NCI-H510A (cell line): Measurements from ENCODE around the gene TREX2.

Source experiments
- DNase-seq: peaks from one replicate; lab custom pipeline; 2025; lab: John Stamatoyannopoulos, UW

TREX2 gene

DNA sequence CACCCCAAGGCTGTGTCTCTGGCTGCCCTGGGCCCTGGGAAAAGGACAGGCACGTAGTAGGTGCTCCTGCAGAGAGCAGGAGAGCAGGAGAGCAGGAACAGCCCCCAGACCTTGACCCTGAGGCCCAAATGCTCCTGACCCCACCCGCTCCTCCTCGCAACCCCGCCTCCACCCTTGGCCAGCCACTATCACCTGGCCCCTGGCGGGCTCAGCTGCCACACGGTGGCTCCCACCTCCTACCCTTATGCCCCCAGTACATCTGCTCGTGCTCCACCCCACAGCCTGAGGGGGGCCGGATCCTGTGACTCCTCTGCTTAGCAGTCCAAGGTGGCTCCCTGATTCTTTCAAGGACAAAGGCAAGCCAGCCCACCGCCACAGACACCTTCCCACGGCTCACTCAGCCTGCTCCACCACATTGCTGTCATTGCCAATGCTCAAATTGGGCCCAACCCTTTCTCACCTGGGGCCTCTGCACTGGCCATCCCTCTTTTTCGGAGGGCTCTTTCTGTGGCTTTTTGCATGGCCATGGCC is 30.0 kb upstream of the TREX2 start:
- no peak for DNase-seq

DNA sequence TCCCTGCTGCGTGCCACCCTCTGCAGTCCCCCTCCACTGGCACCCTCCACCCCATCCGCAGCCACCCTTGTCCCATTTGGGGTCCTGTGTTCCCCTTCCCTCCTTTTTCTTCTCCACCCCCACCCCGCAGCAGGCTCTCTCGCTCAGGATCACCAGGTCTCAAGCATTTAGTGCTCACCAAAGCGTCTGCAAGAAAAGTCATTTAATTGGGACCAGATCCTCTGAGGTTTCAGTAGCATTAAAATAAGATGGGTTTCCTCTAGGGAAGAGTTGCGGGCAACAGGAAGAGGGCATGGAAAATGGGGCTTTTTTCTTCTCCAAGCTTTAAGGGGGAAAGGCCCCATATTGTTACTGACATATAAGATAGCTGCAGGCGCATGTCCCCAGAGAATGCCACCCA is 29.4 kb upstream of the TREX2 start:
- no peak for DNase-seq

DNA sequence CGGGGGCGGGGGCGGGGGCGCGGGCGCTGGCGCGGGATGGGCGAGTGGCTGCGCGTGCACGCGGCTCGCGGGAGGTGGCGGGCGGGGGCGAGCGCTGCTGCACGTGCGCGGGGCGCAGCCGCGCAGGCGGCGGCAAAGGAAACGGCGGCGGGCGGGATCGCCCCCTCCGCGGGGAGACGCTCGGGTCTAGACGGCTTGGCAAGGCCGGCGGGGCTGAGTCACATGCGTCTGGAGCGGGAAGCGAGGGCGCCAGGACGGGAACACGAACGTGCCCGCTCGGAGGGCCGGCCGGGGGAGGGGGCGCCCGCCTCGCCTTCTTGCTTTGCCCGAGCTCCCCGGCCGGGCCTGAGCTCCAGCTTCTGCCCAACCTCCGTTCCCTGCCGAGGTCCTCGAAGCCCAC is 28.9 kb upstream of the TREX2 start:
- no peak for DNase-seq

DNA sequence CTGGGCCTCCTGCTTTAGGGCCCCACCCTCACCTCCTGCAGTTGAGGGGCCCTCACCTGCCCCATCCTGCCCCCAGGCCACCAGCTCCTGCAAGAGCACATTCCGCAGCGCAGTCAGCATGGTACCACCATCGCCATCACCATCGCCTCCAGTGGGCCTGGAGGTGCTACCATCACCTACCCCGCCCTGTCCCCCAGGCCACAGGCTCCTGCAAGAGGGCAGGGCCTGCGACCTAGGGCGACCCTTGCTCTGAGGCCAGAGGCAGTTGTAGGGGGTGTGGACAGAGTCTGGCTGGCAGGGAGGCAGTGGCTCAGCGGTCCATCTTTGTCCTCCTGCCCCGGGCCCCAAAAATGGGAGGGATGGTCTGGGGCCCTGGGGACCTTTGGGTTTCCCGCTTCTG is 28.4 kb upstream of the TREX2 start:
- DNase-seq: no peak

DNA sequence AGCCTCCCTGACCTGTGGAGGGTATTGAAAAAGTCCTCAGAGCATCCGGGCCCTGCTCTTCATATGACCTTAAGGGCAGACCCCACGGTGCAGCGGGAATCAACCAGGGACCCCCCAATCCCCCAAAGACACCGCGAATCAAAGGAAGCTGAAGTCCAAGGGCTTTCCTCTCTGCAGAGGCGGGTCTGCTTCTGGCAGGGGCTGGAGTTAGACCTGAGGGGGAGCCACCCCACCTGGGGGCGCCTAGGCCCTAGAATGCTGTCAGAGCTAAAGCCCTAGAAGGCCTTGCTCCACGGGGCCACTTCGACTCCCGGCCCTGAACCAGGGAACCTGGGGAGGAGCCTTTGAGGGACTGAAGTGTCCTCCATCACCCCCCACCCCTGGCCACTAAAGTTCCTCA is 27.3 kb upstream of the TREX2 start:
- DNase-seq: no peak

DNA sequence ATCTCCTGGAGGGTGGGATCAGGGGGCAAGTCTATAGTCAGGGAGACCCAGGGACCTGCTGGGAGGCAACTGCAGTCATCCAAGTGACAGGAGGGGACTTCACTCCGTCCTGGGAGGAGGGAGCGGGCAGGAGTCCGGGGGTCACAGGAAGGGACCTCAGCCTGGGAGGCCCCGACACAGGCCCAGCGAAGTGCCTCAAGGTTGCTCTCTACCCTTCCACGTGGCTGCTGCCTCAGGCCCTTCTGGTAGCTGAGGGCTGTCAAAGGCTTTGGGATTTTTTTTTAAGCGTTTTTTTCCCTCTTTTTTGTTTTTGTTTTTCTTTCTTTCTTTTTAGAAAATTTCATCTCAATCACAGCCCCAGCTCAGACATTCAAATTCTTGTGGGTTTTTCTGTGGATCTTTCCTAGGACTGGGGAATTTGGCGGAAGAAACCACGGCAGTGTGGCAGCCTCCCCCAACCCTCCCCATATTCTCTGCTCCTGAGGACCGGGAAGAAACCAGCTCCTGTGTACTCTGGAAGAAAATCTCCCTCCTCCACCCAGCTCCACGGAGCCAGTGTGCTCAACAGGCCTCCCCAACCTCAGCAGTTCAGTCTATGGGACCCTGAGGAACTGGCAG is 25.9 kb upstream of the TREX2 start:
- DNase-seq: no peak

DNA sequence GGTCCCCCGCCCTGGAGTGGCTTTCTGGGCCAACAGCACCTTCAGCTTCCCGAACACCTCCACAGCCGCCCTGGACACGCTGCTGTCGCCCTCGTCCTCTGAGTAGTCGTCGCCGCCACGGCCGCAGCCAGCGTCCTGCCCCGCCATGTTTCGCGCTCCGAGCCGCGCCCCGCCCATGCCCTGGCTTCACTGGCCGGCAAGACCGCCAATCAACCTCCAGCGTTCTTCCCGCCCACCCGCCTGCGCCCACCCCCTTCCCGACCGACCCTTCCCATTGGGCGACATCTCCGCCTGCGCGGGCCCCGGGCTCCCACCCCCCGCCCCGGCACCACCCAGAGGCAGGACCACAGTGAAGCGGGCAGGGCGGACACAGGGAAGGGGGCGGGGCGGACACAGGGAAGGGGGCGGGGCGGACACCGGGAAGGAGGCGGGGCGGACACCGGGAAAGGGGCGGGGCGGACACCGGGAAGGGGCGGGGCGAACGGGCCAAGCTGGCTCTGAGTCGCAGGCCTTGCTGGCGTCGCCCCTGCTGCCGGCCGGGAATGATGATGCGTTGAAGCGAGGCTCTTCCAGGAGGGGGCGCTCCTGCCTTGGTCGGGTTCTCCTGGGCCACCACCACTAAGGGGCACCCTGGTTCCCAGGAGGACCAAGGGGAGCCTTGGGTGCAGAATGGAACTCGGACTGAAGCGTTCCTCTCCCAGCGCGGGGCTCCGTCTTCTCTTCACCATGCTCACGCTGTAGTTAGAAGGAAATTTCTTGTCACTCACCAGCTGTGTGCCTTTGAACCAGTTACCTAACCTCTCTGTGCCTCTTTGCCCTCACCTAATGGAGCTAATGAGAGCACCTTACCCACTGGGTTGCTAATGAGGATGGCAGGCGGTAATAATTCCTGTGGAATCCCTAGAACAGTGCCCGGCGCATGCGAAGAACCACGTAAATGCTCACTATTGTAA is 24.8 kb upstream of the TREX2 start, which contains the start of gene HAUS7:
TSS of gene HAUS7 (minus strand) at position 166 of the 953 bp plus-strand sequence. CDS start at position 147, 19 bp downstream.
- DNase-seq: peak; percentile 58

DNA sequence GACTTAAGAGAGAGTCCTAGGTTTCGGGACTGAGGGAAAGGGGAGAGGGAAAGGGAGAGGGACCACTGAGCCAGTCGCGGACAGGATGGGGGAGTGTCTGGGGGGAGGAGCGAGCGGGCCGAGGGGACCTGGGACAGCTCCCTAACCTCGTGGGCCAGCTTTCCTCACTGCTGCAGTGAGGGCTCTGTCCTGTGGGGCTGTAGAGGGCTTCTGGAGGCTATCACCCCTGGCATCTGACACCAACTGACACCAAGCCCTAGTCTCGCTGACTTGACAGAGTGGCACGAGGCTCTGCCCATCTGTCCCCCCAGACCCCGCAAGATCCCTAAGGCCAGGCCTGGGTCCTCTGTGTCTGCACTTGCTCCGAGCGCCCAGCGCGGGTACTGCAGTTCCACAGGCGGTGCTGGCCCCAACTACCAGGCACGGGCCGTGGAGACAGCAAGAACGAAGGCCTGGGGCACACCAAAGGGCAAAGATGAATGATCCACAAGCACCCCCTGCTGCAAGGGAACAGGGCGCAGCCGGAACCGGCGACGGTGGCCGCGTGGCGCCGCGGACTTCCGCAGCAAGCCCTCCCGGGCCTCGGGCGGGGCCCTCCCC is 24.1 kb upstream of the TREX2 start:
- DNase-seq: peak; percentile 7

DNA sequence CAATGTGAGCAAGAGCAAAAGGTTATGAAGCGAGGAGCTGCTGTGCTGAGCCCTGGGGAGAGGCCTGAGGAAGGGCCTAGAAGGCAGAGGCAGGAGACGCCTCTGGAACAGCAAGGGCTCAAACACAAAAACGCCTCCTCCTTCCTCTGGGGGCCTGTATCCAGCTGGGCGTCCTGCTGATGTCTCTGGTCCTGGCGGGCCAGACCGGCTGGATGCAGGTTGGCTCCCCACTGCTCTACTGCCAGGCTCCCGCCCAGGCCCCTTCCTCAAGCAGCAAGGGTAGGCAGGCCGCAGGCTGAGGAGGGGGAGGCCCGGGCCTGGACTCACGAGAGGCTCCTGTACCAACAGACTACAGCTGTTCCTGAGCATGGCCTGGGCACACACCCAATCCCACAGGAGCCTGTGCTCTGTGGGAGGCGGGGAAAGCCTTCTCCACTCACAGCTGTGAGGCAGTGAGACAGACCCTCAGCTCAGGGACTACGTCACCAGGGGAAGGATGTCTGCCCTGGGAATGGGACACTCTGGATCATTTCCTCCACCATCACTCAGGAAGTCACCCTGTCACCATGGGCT is 22.2 kb upstream of the TREX2 start:
- DNase-seq: no peak

DNA sequence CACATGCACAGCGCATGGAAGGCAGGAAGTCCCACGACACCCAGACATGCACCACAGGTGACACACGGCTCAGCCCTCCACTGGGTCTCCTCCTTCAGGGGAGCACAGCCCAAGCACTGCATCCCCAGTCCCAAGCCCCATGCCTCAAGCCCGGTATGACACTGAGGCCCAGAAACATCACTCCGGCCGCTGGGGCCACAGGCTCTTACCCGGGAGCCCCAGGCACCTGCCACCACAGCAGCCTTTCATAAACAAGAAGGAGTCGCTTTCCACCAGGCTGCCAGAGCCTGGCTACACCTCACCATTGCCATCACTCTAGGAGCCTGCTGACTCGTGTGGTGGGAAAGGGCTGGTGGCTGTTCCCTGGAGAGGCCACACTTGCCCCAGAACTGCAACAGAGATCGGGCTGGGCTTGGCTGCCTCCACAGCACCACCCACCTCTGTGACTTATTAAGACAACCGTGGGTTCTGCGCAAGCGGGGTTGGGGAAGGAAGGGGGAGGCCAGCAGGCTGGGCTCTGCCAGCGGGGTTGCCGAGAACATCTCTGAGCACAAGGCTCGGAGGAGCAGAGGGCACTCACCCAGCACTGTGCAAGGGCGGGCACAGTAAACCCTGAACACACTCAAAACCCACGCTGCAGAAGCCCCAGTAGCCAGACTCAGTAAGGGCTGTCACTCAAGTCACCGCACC is 20.0 kb upstream of the TREX2 start:
- DNase-seq: no peak

DNA sequence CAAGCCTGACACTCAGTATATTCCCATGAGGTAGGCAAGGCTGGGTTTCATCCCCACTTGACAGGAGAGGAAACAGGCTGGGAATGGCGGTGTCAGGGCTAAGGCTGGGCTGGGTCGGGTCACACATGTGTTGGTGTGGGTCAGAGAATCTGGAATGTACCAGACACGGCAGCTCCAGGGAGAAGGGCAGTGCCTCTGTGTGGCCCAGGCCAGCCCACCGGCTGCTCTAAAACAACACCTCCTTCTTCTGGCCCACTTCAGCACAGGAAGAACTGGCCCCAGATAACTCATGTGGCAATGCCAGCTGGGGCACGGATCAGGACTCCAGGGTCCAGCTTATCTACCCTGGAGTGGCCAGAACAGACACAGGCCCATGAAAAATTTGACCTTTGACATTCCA is 18.3 kb upstream of the TREX2 start:
- no peak for DNase-seq

DNA sequence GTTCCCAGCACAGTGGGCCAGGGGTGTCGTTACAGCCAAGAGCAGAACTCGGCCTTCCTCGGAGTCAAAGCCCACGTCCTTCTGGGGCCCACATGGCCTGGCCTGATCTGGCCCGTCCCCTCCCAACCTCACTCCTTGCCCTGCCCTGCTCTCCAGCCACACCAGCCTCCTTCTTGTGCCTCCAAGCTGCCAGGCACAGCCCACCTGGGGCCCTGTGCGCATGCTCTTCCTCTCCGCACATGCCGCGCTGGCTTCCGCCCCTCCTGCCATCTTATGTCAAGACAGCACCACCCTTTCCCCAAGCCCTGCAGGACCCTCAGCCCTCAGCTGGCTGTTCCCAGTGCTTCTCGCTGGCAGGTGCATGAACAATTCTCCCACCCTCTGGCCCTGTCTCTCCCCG is 17.7 kb upstream of the TREX2 start:
- no peak for DNase-seq

DNA sequence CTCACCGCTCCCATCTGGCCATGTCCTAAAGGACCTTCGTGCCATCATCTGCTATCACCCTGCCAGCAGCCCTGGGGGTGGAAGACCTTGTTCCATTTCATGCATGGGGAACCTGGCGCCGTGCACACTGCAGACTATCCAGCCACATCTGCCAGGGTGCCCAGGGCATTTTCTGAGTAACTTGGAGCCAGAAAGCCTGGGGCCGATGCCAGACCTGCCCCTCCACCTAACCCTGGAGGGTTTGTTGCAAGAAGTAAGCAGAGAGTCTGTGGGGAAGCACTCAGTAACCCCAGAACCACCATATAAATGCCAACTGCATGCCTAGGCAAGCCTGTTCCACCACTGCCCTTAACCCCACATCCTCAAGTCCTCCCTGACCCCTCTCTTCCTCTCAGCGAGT is 17.2 kb upstream of the TREX2 start:
- DNase-seq: no peak

DNA sequence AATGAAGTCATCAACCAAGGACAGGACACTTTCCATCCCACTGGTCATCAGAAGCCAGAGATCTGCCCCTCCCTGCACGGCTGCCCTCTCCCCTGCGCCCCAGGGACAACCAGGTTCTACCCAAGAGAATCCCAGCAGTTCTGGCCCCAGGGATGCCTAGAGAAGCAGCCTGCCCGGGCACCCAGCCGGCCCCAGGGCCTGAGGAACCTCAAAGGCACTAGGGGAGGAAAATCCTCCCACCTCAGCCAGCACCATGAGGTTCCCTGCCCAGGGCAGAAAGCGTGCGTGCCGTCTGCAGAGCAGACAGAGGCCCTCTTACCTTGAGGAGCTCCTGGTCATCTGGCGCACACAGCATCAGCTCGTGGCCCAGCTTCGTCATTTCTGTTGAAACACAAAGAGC is 16.4 kb upstream of the TREX2 start:
- no peak for DNase-seq

DNA sequence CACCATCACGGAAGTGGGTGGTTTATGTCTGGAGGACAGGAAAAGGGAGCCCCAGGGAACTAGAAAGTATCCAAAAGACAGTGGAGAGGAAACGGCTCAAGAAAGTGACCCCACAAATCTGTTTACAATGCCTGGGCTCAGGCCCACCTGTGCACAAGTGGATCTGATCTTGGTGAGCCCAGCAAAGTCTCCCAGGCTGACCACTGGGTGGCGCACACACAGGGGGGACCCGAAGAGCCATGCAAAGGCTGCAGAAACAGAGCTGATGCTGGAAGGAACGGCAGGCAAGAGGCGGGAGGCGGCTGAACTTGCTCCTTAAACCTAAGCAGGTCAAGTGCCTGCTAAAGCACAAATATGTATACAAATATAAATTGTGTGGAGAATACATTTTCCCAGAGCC is 15.0 kb upstream of the TREX2 start:
- no peak for DNase-seq

DNA sequence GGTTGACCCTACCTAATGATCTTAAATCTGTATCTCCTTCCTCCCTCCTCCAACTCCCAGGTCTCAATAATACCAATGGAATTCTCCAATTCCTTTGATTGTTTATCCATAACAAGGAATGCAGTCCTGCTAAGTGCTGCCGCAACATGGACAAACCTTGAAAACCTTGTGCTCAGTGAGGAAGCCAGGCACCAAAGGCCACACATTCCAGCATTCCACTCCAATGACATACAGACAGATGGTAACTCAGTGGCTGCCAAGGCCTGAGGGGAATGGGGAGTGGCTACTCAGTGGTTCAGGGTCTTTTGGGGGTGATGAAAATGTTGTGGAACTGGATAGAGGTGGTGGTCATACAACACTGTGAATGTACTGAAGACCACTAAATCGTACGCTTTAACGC is 14.1 kb upstream of the TREX2 start:
- DNase-seq: no peak

DNA sequence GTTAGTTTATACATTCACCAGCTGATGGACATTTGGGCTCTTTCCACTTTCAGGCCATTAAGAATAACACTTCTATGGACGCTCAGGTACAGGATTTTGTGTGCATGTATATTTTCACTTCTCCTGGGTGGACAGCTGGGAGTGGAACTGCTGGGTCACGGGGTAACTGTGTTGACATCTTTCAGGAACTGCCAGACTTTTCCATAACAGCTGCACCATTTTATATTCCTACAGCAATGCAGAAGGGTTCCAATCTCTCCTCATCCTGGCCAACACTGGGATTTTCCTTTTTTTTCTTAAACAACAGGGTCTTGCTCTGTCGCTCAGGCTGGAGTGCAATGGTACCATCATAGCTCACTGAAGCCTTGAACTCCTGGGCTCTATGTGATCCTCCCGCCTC is 12.6 kb upstream of the TREX2 start:
- no peak for DNase-seq

DNA sequence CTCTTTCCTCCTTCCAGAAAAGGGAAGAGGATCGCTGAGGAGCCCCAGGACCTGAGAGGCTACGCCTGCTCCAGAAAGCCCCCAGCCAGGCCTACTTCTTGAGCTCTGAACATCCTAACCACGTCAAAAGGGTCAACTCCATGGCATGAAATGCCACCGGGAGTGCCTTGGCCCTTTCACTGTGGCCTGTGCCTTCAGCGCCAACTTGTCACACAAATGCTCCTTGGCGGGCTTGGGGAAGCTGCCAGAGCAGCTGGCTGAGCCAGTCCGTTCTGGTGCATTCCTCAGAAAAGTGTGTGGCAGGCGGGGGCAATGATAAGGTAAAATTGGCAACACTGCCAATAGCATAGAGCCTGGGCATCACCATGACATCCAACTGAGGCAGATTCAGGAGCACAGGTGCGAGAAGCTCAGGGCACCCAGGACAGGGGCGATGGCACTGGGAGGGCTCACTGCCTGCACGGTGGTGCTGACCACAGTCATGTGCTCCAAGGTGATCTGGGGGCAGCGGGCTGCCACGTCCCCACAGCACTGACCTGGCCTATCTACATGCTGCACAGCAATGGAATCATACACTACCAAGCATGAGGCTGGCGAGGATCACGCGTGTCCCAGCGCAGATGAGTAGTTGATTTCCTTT is 12.1 kb upstream of the TREX2 start:
- DNase-seq: no peak

DNA sequence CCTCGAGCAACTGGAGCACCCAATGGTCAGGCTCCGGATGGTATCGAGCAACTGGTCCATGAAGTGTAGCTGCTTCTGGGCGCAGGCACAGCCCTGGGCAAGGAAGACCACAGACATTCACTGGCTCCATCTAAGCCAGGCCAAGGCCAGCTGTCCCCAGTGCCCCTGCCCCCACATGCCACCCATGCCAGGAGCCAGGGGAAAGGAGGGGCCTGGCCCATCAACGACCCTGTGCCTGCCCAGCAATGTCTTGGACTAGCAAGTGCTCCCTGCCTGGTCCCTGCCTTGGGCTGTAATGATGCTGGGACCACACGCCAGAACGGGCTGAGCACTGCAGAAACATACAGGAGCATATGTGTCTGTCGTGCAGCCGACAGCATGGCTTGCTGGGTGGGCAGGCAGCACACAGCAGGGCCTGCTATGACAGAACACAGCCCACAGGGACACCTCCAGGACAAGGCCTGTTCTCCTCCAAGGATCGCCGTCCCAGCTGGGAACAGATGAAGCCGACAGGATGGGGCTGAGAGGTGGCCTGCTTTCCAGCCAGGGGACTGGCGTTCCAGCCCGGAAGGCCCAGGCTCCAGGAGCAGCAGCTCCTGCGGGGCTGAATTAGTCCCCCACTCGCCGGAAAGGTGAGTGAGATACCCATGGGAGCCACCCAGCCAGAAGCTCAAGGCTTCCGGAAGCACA is 11.4 kb upstream of the TREX2 start:
- no peak for DNase-seq

DNA sequence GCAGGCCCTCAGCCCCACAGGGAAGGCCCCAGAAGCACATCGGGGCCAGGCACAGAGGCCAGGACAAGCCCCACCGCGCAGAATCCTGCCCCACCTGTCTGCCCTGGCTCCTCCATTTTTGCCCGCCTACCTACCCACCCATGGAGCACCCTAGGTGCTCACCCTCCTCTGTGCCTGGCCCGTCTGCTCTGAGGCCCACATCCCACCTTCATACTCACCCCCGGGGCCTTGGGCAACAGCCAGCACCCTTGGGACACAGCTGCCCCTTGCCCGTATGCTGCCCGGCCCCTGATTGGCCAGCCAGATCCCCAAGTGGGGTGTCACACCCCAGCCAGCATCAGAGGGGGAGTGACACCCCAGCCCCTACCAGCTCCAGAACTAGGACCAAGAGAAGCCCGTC is 10.8 kb upstream of the TREX2 start:
- no peak for DNase-seq

DNA sequence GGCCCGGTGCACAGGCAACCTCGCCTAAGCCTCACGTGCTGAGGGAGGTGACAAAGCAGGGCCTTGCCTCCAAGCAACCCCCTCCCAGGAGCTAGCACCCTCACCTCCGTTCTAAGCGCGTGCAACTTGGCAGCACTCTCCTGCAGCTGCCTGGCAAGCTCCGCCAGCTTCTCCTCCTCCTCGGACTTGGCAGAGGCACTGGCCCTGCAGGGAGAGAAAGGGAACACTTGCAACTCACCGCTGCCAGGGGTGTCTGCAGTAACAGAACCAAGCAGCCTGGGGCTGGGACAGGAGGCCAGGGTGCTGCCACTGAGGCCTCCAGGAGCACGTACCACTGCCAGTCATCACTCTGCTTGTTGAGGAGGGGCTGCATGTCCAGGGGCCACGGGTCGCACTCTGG is 10.3 kb upstream of the TREX2 start:
- no peak for DNase-seq
